OCI-LY1 (cell line): Measurements from ENCODE around the gene KRT16.

Experiments used
- CTCF ChIP-seq: fragments of 200-600 bp; sonication (generic), shearing (Covaris generic); IDR thresholded peaks from 2 replicates; pipeline ENCODE4 v1.5.1; 2017; ENCODE audit warnings: mild to moderate bottlenecking, antibody characterized with exemption, low read length, moderate library complexity, mixed read lengths
- EZH2 ChIP-seq: fragments of 200-600 bp; sonication (generic), shearing (Covaris generic); IDR thresholded peaks from 2 replicates; pipeline ENCODE4 v1.8.0; 2017; ENCODE audit warnings: borderline replicate concordance, mixed run types, mild to moderate bottlenecking, antibody characterized with exemption, low read length, moderate library complexity, mixed read lengths

- TF ChIP-seq CTCF (no peak), EZH2 (no peak)
Measured at GRCh38 chr17:41614098-41614497, 1.5 kb upstream of the KRT16 start.
